A549 (cell line): ENCODE results near the gene JADE3. TPM values are rescaled to one million over a fixed set of nuclear protein-coding genes. Genes with fewer than 3 reads are reported as not detected.

Experiments
- ATAC-seq, 2 experiments: fragments of 200-7000 bp in 1 of 2; fragments of >200 bp in 1 of 2; cut with Nextera tagmentation in 1 of 2; cut with Tn5 transposase in 1 of 2; 3 replicates each; pipeline versions ENCODE4 v1.8.0 to v1.9.1; 2018 to 2020; ENCODE audit warnings: mild to moderate bottlenecking in 1 of 2, moderate library complexity in 1 of 2
- CTCF ChIA-PET: fragments of 300-600 bp; sonication (Branson Sonifier 250); formaldehyde crosslinking; extraction: SDS; loops from one replicate; lab custom pipeline; 2021; ENCODE audit warnings: antibody characterized with exemption, inconsistent platforms; lab: Yijun Ruan, JAX
- POLR2A ChIA-PET: fragments of 350-600 bp; formaldehyde crosslinking; extraction: SDS; loops from one replicate; lab custom pipeline; 2021; ENCODE audit warnings: antibody characterized with exemption, inconsistent platforms; lab: Yijun Ruan, JAX
- DNase-seq, 2 experiments: peaks; one replicate each; pipeline versions ENCODE4 v3.0.0 to v3.0.0-alpha.2; 2011 to 2016; ENCODE audit warnings: low read depth in 1 of 2, low spot score in 1 of 2
- FAIRE-seq: peaks from 2 replicates; lab custom pipeline; 2011; peaks lifted over from hg19 to GRCh38; lab: Jason Lieb, UNC
- H3K27ac ChIP-seq, 2 experiments: fragments of >200 bp; sonication (Bioruptor Twin); formaldehyde crosslinking; 3 replicates each; pipeline ENCODE4 v1.5.1; 2016 to 2017
- H3K4me1 ChIP-seq: fragments of >200 bp; sonication (Bioruptor Twin); formaldehyde crosslinking; 3 replicates; pipeline ENCODE4 v1.6.1; 2016
- H3K4me2 ChIP-seq: fragments of >200 bp; sonication (Bioruptor Twin); formaldehyde crosslinking; 3 replicates; pipeline ENCODE4 v1.6.1; 2016
- H3K4me3 ChIP-seq: fragments of >200 bp; sonication (Bioruptor Twin); formaldehyde crosslinking; 3 replicates; pipeline ENCODE4 v1.5.1; 2016
- H3K9me3 ChIP-seq: fragments of >200 bp; sonication (Bioruptor Twin); formaldehyde crosslinking; 3 replicates; pipeline ENCODE4 v1.6.1; 2016
- CEBPB ChIP-seq, 2 experiments: fragments of >200 bp in 1 of 2; sonication (Bioruptor Twin) in 1 of 2; formaldehyde crosslinking in 1 of 2; IDR thresholded peaks; 2 replicates each; pipeline ENCODE4 v1.6.1; 2012 to 2016
- HDAC2 ChIP-seq: fragments of 200-600 bp; sonication (generic); IDR thresholded peaks from 2 replicates; pipeline ENCODE4 v1.6.1; 2016
- HOXB5 ChIP-seq: fragments of 250-450 bp; sonication (Bioruptor Pico); IDR thresholded peaks from 2 replicates; pipeline ENCODE4 v1.5.0; 2020; ENCODE audit warnings: mild to moderate bottlenecking, moderate library complexity
- MAX ChIP-seq: IDR thresholded peaks from 2 replicates; pipeline ENCODE4 v1.6.1; 2012
- MAZ ChIP-seq: fragments of 150-350 bp; IDR thresholded peaks from 2 replicates; pipeline ENCODE4 v1.6.1; 2014; ENCODE audit warnings: antibody characterized with exemption, low read depth, low read length, borderline replicate concordance
- MYC ChIP-seq: IDR thresholded peaks from 2 replicates; pipeline ENCODE4 v1.6.1; 2012; ENCODE audit warnings: mild to moderate bottlenecking, inconsistent platforms, low read length, improper control_type of control experiment, borderline replicate concordance
- NFE2L2 ChIP-seq: fragments of 150-350 bp; conservative IDR thresholded peaks from 2 replicates; pipeline ENCODE4 v1.6.1; 2014; ENCODE audit warnings: low read length
- NPAS2 ChIP-seq: fragments of 250-450 bp; sonication (Bioruptor Pico); IDR thresholded peaks from 2 replicates; pipeline ENCODE4 v1.8.0; 2022; ENCODE audit warnings: mild to moderate bottlenecking, moderate library complexity, borderline replicate concordance
- NR3C1 ChIP-seq: fragments of >200 bp; sonication (Bioruptor Twin); formaldehyde crosslinking; IDR thresholded peaks from 3 replicates; pipeline ENCODE4 v1.6.1; 2017
- POLR2AphosphoS2 ChIP-seq: conservative IDR thresholded peaks from 2 replicates; pipeline ENCODE4 v1.6.1; 2012; ENCODE audit warnings: low read length, improper control_type of control experiment, inconsistent platforms
- REST ChIP-seq: fragments of 200-600 bp; sonication (generic); IDR thresholded peaks from 2 replicates; pipeline ENCODE4 v1.6.1; 2016; ENCODE audit warnings: antibody characterized with exemption, mild to moderate bottlenecking, moderate library complexity
- TP53 ChIP-seq: fragments of 250-450 bp; sonication (Bioruptor Pico); IDR thresholded peaks from 2 replicates; pipeline ENCODE4 v1.5.0; 2021; ENCODE audit warnings: mild to moderate bottlenecking, moderate library complexity
- ZFP36 ChIP-seq: fragments of 450-650 bp; IDR thresholded peaks from 2 replicates; pipeline ENCODE4 v1.6.1; 2014; ENCODE audit warnings: borderline replicate concordance; ENCODE audit not compliant: partially characterized antibody
- ZNF302 ChIP-seq: fragments of 250-450 bp; sonication (Bioruptor Pico); IDR thresholded peaks from 2 replicates; pipeline ENCODE4 v1.9.0; 2021; ENCODE audit warnings: inconsistent platforms, mild to moderate bottlenecking, moderate library complexity
- WGBS: methylation state at CpG from one replicate; pipeline ENCODE4 v1.1.6; 2017; ENCODE audit errors: missing lambda C conversion rate; 5-methylcytosine and 5-hydroxymethylcytosine counted together
- polyA plus RNA-seq, 4 experiments: library from polyadenylated mRNA; depleted of rRNA in 3 of 4; stranded (reverse); fragments of >200 nt; fragmentation: RNase III in 1 of 4; extraction: RNeasy Plus Mini Kit Qiagen cat#74134 plus additional on column Dnase treatment in 1 of 4; gene quantifications; 2 replicates in 3 of 4; 3 replicates in 1 of 4; pipeline ENCODE4 v1.2.3, GENCODE V29; 2011 to 2017
- TF ChIP-seq, protein P1 (sequence below): fragments of >200 bp; sonication (Bioruptor Twin); formaldehyde crosslinking; IDR thresholded peaks from 3 replicates; pipeline ENCODE4 v1.5.1; 2016
- TF ChIP-seq, protein P2 (sequence below): fragments of 250-450 bp; sonication (Bioruptor Pico); IDR thresholded peaks from 2 replicates; pipeline ENCODE4 v1.5.0; 2021; ENCODE audit warnings: mild to moderate bottlenecking, moderate library complexity, borderline replicate concordance

The JADE3 gene
- polyA plus RNA-seq, 2 of the 4 experiments (the other 2 are of a cell fraction): 10.6 to 19.8 TPM

GRCh38 chrX:46912603-46913491 lies 626 bp downstream of the JADE3 start (continued):
- TF ChIP-seq, protein P1, sequence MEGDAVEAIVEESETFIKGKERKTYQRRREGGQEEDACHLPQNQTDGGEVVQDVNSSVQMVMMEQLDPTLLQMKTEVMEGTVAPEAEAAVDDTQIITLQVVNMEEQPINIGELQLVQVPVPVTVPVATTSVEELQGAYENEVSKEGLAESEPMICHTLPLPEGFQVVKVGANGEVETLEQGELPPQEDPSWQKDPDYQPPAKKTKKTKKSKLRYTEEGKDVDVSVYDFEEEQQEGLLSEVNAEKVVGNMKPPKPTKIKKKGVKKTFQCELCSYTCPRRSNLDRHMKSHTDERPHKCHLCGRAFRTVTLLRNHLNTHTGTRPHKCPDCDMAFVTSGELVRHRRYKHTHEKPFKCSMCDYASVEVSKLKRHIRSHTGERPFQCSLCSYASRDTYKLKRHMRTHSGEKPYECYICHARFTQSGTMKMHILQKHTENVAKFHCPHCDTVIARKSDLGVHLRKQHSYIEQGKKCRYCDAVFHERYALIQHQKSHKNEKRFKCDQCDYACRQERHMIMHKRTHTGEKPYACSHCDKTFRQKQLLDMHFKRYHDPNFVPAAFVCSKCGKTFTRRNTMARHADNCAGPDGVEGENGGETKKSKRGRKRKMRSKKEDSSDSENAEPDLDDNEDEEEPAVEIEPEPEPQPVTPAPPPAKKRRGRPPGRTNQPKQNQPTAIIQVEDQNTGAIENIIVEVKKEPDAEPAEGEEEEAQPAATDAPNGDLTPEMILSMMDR: peak; percentile 51
- TF ChIP-seq MYC: no peak
- TF ChIP-seq, protein P2, sequence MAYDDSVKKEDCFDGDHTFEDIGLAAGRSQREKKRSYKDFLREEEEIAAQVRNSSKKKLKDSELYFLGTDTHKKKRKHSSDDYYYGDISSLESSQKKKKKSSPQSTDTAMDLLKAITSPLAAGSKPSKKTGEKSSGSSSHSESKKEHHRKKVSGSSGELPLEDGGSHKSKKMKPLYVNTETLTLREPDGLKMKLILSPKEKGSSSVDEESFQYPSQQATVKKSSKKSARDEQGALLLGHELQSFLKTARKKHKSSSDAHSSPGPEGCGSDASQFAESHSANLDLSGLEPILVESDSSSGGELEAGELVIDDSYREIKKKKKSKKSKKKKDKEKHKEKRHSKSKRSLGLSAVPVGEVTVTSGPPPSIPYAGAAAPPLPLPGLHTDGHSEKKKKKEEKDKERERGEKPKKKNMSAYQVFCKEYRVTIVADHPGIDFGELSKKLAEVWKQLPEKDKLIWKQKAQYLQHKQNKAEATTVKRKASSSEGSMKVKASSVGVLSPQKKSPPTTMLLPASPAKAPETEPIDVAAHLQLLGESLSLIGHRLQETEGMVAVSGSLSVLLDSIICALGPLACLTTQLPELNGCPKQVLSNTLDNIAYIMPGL: peak; percentile 71; the same call in 1 of the 2 replicates

GRCh38 chrX:46913667-46914066 lies 1.4 kb downstream of the JADE3 start:
- ChIA-PET POLR2A (interaction anchor here (0.6 kb wide), 1 partner anchor 11 kb away, joined by 3 read pairs; no protein-coding TSS in a partner anchor), CTCF (interaction anchor here (0.6 to 3.8 kb wide), 26 partner anchors 9 to 603 kb away, joined by 3 to 22 read pairs (median 4); partner anchors contain the start of genes RP2 and SLC9A7)
- H3K4me2 ChIP-seq: peak overlapping the region; percentile 93
- no peak for ATAC-seq
- peak overlapping the region; percentile 96 for H3K4me3 ChIP-seq
- peak in 1 of 2 experiments; percentile 11 for DNase-seq
- peak in 1 of 2 experiments; percentile 54; a peak in 2 of 4 replicates for TF ChIP-seq CEBPB (IDR thresholded peaks at IDR 0.05)
- TF ChIP-seq TP53 (CRISPR knock-in tag): no peak
- H3K4me1 ChIP-seq: peaks cover 13% of the 10 kb centered on the region
- WGBS: 5% methylated on average over 10 of the region's 14 CpGs
- FAIRE-seq: no peak
- H3K27ac ChIP-seq: peak overlapping the region; percentile 88 to 96
- H3K9me3 ChIP-seq: no peaks in the 10 kb centered on the region

- WGBS: 63% methylated on average over 2 of the region's 2 CpGs
These were observed 4.1 kb downstream of the JADE3 start for GRCh38 chrX:46916273-46916672.

GRCh38 chrX:46917622-46918021 lies 5.4 kb downstream of the JADE3 start:
- H3K4me1 ChIP-seq: peaks cover 13% of the 10 kb centered on the region
- WGBS: 93% methylated on average over 1 of the region's 1 CpG
- ATAC-seq: no peak
- FAIRE-seq: no peak
- ChIA-PET POLR2A (no interaction called here), CTCF (interaction anchor here (4.6 kb wide), 1 partner anchor 14 kb away, joined by 22 read pairs; no protein-coding TSS in a partner anchor)
- DNase-seq: no peak
- no peak overlapping the region for H3K4me3 ChIP-seq
- peaks cover 6% of the 10 kb centered on the region; the same call in 1 of the 3 replicates for H3K9me3 ChIP-seq
- H3K27ac ChIP-seq: no peak overlapping the region
- no peak overlapping the region for H3K4me2 ChIP-seq
- no peak for TF ChIP-seq MAZ
- no peak for TF ChIP-seq MAX
- TF ChIP-seq ZNF302 (CRISPR knock-in tag): no peak
- no peak for TF ChIP-seq REST
- TF ChIP-seq POLR2AphosphoS2: no peak
- no peak for TF ChIP-seq NFE2L2
- no peak for TF ChIP-seq ZFP36

More at GRCh38 chrX:46916273-46916672, 4.1 kb downstream of the JADE3 start:
- CTCF ChIA-PET: interaction anchor here (1.2 to 4.6 kb wide), 2 partner anchors 12 to 156 kb away, joined by 3 to 22 read pairs; no protein-coding TSS in a partner anchor
- Histone ChIP-seq H3K4me3 (no peak overlapping the region), H3K4me2 (no peak overlapping the region), H3K4me1 (peaks cover 13% of the 10 kb centered on the region), H3K27ac (no peak overlapping the region)
- ATAC-seq (no peak), DNase-seq (no peak)
- TF ChIP-seq NPAS2 (CRISPR knock-in tag) (no peak), HOXB5 (CRISPR knock-in tag) (no peak), ZFP36 (no peak), HDAC2 (no peak), NR3C1 (no peak)
- TF ChIP-seq, protein P1: no peak
- TF ChIP-seq, all 56 proteins: peak for 0
- no peak for FAIRE-seq
- H3K9me3 ChIP-seq: peaks cover 6% of the 10 kb centered on the region; the same call in 1 of the 3 replicates
- POLR2A ChIA-PET: no interaction called here
